NAMALWA (cell line): ENCODE results near the gene PAQR9.

Experiments
- DNase-seq: peaks from one replicate; pipeline ENCODE4 v3.0.0-alpha.2; 2015; ENCODE audit warnings: low spot score

PAQR9 gene

GRCh38 chr3:142982038-142982773, 18.7 kb upstream of the PAQR9 start:
- no peak for DNase-seq

DNA sequence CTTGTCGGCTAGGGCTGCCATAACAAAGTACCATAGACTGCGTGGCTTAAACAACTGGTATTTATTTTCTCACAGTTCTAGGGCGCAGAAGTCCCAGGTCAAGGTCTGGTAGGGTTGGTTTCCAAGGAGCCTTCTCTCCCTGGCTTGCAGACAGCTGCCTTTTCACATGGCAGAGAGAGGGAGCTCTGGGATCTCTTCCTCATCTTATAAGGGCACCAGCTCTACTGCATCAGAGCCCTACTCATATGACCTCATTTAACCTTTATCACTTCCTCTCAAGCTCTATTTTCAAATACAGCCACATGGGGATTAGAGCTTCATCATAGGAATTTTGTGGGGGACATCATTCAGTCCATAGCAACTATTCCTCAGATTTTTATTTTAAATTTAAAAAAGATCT, 17.6 kb upstream of the PAQR9 start:
- no peak for DNase-seq

GRCh38 chr3:142977399-142977728, 13.9 kb upstream of the PAQR9 start:
- DNase-seq, result no peak

DNA sequence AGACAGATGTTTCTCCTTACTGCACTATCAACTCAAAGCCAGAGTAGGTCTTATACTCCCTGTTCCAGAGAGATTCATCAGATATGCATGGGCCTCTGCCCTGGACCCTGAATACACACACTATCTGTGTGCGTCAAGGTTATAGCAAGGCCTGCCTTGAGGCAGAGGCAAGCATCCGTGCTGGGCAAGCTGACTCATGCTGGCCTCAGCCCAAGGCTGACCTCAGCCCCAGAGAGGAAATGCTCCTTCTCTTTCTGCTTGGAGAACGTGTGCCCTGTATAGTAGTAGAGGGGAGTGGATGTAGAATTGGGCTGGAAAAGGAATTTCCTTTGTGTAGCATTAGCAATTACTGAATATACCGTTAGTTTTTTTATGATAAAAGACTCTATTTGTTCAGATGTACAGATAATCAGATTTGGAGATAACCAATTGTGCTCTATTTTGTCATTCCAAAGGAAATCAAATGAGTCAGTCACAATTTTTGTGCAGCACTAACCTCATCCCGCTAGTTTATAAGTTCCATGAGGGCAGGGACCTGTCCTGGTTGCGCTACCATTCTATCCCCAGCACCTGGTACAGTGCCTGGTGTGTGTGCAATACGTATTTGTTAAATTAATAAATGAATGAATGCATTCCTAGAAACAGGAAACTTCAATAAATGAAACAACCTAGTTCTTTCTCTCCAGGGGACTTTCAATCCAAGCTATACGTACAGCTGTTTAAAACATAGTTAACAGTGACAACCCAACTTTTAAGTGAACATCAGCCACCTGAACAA, 13.3 kb upstream of the PAQR9 start:
- DNase-seq, result no peak

DNA sequence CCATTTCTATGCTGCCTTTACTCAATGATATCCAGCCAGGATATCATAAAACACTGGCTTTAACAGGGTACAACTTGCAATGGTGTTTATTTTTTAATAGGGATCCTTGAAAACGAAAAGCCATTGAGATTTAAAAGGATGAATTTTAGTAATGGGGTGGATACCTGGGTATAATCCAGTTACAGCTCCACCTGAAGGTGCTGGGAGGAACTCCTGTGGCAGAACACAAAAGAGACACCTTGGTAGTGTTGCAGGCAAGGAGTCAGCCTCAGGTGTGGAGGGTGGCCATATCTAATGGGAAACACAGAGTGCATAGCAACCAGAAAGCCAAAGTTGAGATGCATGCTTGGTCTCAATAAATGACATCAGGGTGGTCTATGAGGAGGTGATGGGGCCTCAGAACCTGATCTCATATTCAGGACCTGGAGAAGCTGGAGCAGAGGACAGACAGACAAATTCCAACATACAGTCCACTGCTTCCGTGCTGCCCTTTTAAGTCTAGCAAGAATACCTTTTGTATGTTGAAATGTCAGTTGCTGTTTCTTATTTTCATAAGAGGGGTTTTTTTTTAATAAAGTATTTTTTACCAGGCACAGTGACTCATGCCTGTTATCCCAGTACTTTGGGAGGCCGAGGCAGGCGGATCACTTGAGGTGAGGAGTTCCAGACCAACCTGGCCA, 12.0 kb upstream of the PAQR9 start:
- no peak for DNase-seq

- no peak for DNase-seq
Observed at GRCh38 chr3:142973217-142974009, 9.9 kb upstream of the PAQR9 start.

- DNase-seq, result no peak
Observed at GRCh38 chr3:142972092-142972753, 8.7 kb upstream of the PAQR9 start.

- DNase-seq, result no peak
Observed at GRCh38 chr3:142971431-142971830, 8.0 kb upstream of the PAQR9 start.

GRCh38 chr3:142968319-142969025, 5.0 kb upstream of the PAQR9 start:
- no peak for DNase-seq

DNA sequence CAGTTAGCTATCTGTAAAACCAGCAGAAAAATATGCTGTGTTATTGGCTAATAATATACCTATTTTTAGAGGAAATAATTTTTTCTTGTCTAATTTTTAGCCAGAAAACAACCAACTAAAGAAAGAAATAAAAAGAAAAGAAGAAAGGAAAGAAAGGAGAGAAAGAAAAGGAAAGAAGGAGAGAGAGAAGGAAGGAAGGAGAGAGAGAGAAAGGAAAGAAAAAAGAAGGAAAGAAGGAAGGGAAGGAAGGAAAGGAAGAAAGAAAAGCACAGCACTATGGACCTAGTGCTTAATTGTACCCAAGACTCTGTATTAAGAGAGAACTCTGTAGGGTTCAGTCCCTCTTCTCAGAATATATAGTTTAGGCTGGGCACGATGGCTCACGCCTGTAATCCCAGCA, 3.3 kb upstream of the PAQR9 start:
- DNase-seq, result no peak

- DNase-seq, result no peak
Observed at GRCh38 chr3:142965581-142965980, 2.1 kb upstream of the PAQR9 start.

- DNase-seq, result no peak
Observed at GRCh38 chr3:142963234-142963515, 299 bp downstream of the PAQR9 start.

DNA sequence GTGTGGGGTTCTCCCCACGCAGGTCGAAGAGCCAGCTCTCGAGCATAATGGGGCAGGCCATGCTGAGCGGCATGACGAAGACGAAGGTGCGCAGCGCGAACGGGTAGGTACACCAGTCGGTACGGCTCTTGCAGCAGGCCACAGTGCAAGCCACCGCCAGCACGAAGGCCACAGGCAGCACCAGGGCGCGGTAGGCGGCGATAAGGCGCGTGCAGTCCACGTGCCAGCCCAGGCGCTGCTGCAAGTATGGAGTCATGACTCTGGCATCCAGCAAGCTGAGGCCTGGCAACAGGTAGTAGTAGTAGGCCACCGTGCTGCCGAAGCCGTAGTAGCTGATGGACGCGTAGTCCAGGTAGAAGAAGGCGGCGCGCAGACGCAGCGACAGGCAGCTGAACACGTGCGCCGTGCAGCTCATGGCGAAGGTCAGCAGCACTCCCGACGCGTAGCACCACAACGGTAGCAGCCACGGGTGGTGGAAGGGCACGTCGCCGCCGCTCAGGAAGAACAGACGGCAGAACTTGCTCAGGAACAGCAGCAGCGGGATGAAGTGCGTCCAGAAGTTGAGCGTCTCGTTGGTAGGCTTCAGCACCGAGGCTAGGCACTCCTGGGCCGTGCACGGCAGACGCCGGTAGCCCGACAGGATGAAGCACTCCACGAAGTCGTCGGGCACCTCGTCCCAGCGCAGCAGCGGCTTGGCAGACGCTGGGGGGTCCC, 797 bp downstream of the PAQR9 start:
- DNase-seq, result no peak

- DNase-seq, result no peak
Observed at GRCh38 chr3:142962175-142962519, 1.3 kb downstream of the PAQR9 start.

- DNase-seq, result no peak
Observed at GRCh38 chr3:142961539-142961938, 1.9 kb downstream of the PAQR9 start.

GRCh38 chr3:142960322-142960850, 3.1 kb downstream of the PAQR9 start:
- no peak for DNase-seq

- no peak for DNase-seq
Observed at GRCh38 chr3:142958707-142959106, 4.8 kb downstream of the PAQR9 start.

GRCh38 chr3:142953443-142953842, 10.0 kb downstream of the PAQR9 start:
- DNase-seq, result no peak

DNA sequence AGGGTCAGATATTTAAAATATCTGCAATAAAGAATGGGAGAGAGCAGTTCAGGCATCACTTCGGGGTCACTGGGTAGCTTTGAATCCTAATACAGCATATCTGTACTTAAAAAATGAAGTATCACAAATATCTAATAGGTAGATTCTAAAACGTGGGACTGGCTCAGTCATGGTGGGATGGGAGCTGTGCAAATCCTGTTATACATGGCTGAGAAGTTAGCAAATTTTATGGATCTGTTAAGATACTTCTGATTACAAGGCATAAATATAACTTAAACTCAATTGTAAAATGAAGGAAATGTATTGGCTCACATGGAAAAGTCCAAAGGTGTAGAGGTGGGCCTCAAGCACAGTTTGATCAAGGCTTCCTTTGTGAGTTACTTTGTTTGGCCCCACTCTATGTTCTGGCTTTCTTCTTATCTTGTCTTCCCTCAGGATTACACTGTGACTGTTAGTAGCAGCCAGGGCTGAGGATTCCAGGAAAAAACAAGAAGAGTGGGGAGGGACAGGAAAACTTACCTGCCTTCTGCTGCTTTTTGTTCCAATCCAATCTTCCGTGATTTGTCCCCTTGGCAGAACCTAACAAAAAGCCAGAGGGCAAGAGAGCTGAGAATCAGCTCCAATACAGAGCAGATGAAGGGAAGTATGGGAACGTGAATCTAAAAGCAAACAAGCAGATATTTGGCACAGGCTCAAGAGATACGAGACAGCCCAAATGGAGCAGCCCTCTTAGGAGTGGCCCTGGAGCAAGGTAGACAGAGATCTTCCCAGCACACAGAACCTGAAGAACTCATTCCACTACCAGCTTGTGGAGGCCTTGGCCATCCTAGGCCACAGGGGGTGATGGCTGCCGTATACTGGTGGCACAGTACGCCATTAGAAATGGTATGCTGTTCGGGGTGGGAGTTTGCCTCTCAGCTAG, 10.9 kb downstream of the PAQR9 start:
- no peak for DNase-seq

- DNase-seq, result no peak
Observed at GRCh38 chr3:142951794-142952193, 11.7 kb downstream of the PAQR9 start.
